SU-DHL-6 (cell line): ENCODE results near the gene SEPHS2.

Experiments used
- CTCF ChIP-seq: fragments of 200-600 bp; sonication (generic); IDR thresholded peaks from one replicate; pipeline ENCODE4 v1.5.1; 2017; ENCODE audit warnings: antibody characterized with exemption, mild to moderate bottlenecking, low read length, moderate library complexity; ENCODE audit not compliant: insufficient read depth, poor library complexity, severe bottlenecking
- EZH2phosphoT487 ChIP-seq: fragments of 200-600 bp; sonication (generic), shearing (Covaris generic); conservative IDR thresholded peaks from 2 replicates; pipeline ENCODE4 v1.6.1; 2018; ENCODE audit warnings: mild to moderate bottlenecking, antibody characterized with exemption, low read length, moderate library complexity, mixed read lengths

GRCh38 chr16:30478766-30479478 is 33.2 kb upstream of the SEPHS2 start:
- TF ChIP-seq CTCF (no peak), EZH2phosphoT487 (no peak)
